H1 (cell line): Measurements from ENCODE around the gene LRP3. TPM values are rescaled to one million over a fixed set of nuclear protein-coding genes. Genes with fewer than 3 reads are reported as not detected.

Experiments used
- CTCF ChIA-PET: fragments of 300-600 bp; sonication (Branson Sonifier 250); formaldehyde crosslinking; loops from one replicate; lab custom pipeline; 2021; ENCODE audit not compliant: partially characterized antibody; lab: Charles Lee
- POLR2A ChIA-PET: fragments of 300-600 bp; sonication (Branson Sonifier 250); formaldehyde crosslinking; loops from one replicate; lab custom pipeline; 2021; ENCODE audit warnings: inconsistent platforms; ENCODE audit not compliant: partially characterized antibody; lab: Charles Lee
- DNase-seq, 2 experiments: peaks; one replicate each; pipeline versions ENCODE4 v3.0.0 to v3.0.0-alpha.2; 2010 to 2022; ENCODE audit warnings: low spot score in 2 of 2, low read depth in 1 of 2, mixed read lengths in 1 of 2
- FAIRE-seq: peaks from 2 replicates; lab custom pipeline; 2011; peaks lifted over from hg19 to GRCh38; lab: Jason Lieb, UNC
- H2AFZ ChIP-seq: 2 replicates; pipeline ENCODE4 v1.8.1; 2012; ENCODE audit warnings: low read length, inconsistent platforms
- H2AK5ac ChIP-seq: 2 replicates; pipeline ENCODE4 v1.6.1; 2013; ENCODE audit warnings: low read depth, low read length
- H2BK120ac ChIP-seq: replicated peaks from 2 replicates; pipeline ENCODE3; 2013; ENCODE audit warnings: low read depth, low read length, inconsistent platforms
- H2BK12ac ChIP-seq: 2 replicates; pipeline ENCODE4 v1.6.1; 2013; ENCODE audit warnings: low read depth, low read length
- H2BK15ac ChIP-seq: 2 replicates; pipeline ENCODE4 v1.6.1; 2013; ENCODE audit warnings: low read length
- H2BK20ac ChIP-seq: 2 replicates; pipeline ENCODE4 v1.6.1; 2013; ENCODE audit warnings: low read length
- H2BK5ac ChIP-seq: 2 replicates; pipeline ENCODE4 v1.6.1; 2013; ENCODE audit warnings: low read depth, low read length
- H3K14ac ChIP-seq: 2 replicates; pipeline ENCODE4 v1.6.1; 2013; ENCODE audit warnings: inconsistent platforms; ENCODE audit not compliant: insufficient read length
- H3K18ac ChIP-seq: 2 replicates; pipeline ENCODE4 v1.6.1; 2013; ENCODE audit warnings: low read length; ENCODE audit errors: extremely low read depth
- H3K23ac ChIP-seq: 2 replicates; pipeline ENCODE4 v1.6.1; 2013; ENCODE audit warnings: inconsistent platforms; ENCODE audit not compliant: insufficient read length
- H3K23me2 ChIP-seq: 2 replicates; pipeline ENCODE4 v1.6.1; 2013; ENCODE audit warnings: low read depth, low read length
- H3K27ac ChIP-seq: 2 replicates; pipeline ENCODE4 v1.6.1; 2011; ENCODE audit warnings: low read depth, low read length, inconsistent platforms
- H3K27me3 ChIP-seq, 4 experiments: replicated peaks in 1 of 4; 1 replicate in 1 of 4; 2 replicates in 3 of 4; pipeline versions ENCODE4 v1.6.1 to v1.8.1; 2011 to 2013; ENCODE audit warnings: low read length in 3 of 4, mild to moderate bottlenecking in 3 of 4, inconsistent platforms in 2 of 4, mixed read lengths in 2 of 4, moderate library complexity in 1 of 4; ENCODE audit not compliant: control insufficient read depth in 3 of 4, insufficient read depth in 3 of 4; ENCODE audit errors: extremely low read depth in 1 of 4
- H3K36me3 ChIP-seq, 4 experiments: 2 replicates each; pipeline versions ENCODE4 v1.6.1 to v1.8.1; 2011 to 2013; ENCODE audit warnings: mild to moderate bottlenecking in 4 of 4, low read length in 3 of 4, moderate library complexity in 2 of 4, control low read depth in 1 of 4, inconsistent platforms in 1 of 4; ENCODE audit not compliant: insufficient read depth in 4 of 4, control insufficient read depth in 2 of 4
- H3K4ac ChIP-seq: replicated peaks from 2 replicates; pipeline ENCODE3; 2013; ENCODE audit warnings: low read length, low read depth, mixed read lengths, inconsistent platforms; ENCODE audit not compliant: insufficient read length
- H3K4me1 ChIP-seq, 4 experiments: replicated peaks in 1 of 4; 1 replicate in 1 of 4; 2 replicates in 3 of 4; pipeline versions ENCODE4 v1.6.1 to v1.8.1; 2011 to 2013; ENCODE audit warnings: low read length in 3 of 4, inconsistent platforms in 2 of 4, mixed read lengths in 1 of 4; ENCODE audit not compliant: insufficient read depth in 4 of 4, control insufficient read depth in 3 of 4
- H3K4me2 ChIP-seq, 2 experiments: 2 replicates each; pipeline versions ENCODE4 v1.6.1 to v1.8.1; 2011 to 2013; ENCODE audit warnings: low read depth in 2 of 2, low read length in 2 of 2, control low read depth in 1 of 2, inconsistent platforms in 1 of 2, mild to moderate bottlenecking in 1 of 2; ENCODE audit not compliant: insufficient read depth in 1 of 2
- H3K4me3 ChIP-seq, 4 experiments: fragments of 200-600, 300-600 bp in 1 of 4; sonication (generic), shearing (Covaris generic), sonication (Bioruptor Twin) in 1 of 4; 2 replicates each; pipeline versions ENCODE4 v1.5.1 to v1.8.1; 2011 to 2016; ENCODE audit warnings: low read length in 4 of 4, low read depth in 3 of 4, control low read depth in 2 of 4, inconsistent platforms in 2 of 4, mild to moderate bottlenecking in 2 of 4, mixed read lengths in 1 of 4, moderate library complexity in 1 of 4; ENCODE audit not compliant: insufficient read depth in 2 of 4; ENCODE audit errors: extremely low read depth in 1 of 4
- H3K56ac ChIP-seq: replicated peaks from 2 replicates; pipeline ENCODE3; 2013; ENCODE audit warnings: low read depth, mild to moderate bottlenecking, mixed read lengths, low read length, inconsistent platforms; ENCODE audit not compliant: insufficient read length
- H3K79me1 ChIP-seq: 2 replicates; pipeline ENCODE4 v1.6.1; 2013; ENCODE audit warnings: low read depth, low read length, control low read depth
- H3K79me2 ChIP-seq, 2 experiments: 2 replicates each; pipeline versions ENCODE4 v1.6.1 to v1.8.1; 2012 to 2013; ENCODE audit warnings: low read length in 2 of 2, mild to moderate bottlenecking in 2 of 2, inconsistent platforms in 1 of 2; ENCODE audit not compliant: insufficient read depth in 2 of 2, control insufficient read depth in 1 of 2
- H3K9ac ChIP-seq, 4 experiments: replicated peaks in 1 of 4; 1 replicate in 1 of 4; 2 replicates in 3 of 4; pipeline versions ENCODE4 v1.6.1 to v1.8.1; 2011 to 2013; ENCODE audit warnings: low read depth in 3 of 4, low read length in 3 of 4, control low read depth in 2 of 4, mild to moderate bottlenecking in 2 of 4, moderate library complexity in 2 of 4, inconsistent platforms in 1 of 4; ENCODE audit errors: extremely low read depth in 1 of 4
- H3K9me3 ChIP-seq, 2 experiments: 2 replicates each; pipeline versions ENCODE4 v1.6.1 to v1.8.1; 2012 to 2013; ENCODE audit warnings: mild to moderate bottlenecking in 2 of 2, moderate library complexity in 2 of 2, control low read depth in 1 of 2, inconsistent platforms in 1 of 2, low read depth in 1 of 2, low read length in 1 of 2, mixed read lengths in 1 of 2; ENCODE audit not compliant: insufficient read depth in 2 of 2
- H4K20me1 ChIP-seq, 2 experiments: replicated peaks in 1 of 2; 2 replicates each; pipeline versions ENCODE3 to v1.8.1; 2011 to 2013; ENCODE audit warnings: inconsistent platforms in 2 of 2, low read length in 2 of 2, mild to moderate bottlenecking in 1 of 2; ENCODE audit not compliant: insufficient read depth in 2 of 2, control insufficient read depth in 1 of 2
- H4K5ac ChIP-seq: 2 replicates; pipeline ENCODE4 v1.6.1; 2013; ENCODE audit warnings: low read length, low read depth, mixed read lengths, inconsistent platforms; ENCODE audit not compliant: insufficient read length
- H4K8ac ChIP-seq: 2 replicates; pipeline ENCODE4 v1.8.0; 2013; ENCODE audit warnings: mild to moderate bottlenecking, moderate library complexity, low read length, inconsistent platforms; ENCODE audit not compliant: insufficient read depth; ENCODE audit errors: extremely low read depth
- H4K91ac ChIP-seq: replicated peaks from 2 replicates; pipeline ENCODE3; 2013; ENCODE audit warnings: low read length, mixed read lengths, inconsistent platforms; ENCODE audit not compliant: insufficient read length
- CHD1 ChIP-seq: IDR thresholded peaks from 2 replicates; pipeline ENCODE4 v1.6.1; 2012; ENCODE audit warnings: low read depth, low read length, improper control_type of control experiment
- HDAC6 ChIP-seq: IDR thresholded peaks from one replicate; pipeline ENCODE4 v1.7.1; 2012; ENCODE audit warnings: low read depth, mild to moderate bottlenecking, inconsistent platforms, low read length, moderate library complexity
- MAFK ChIP-seq: IDR thresholded peaks from 2 replicates; pipeline ENCODE4 v1.6.1; 2012; ENCODE audit warnings: low read depth, mild to moderate bottlenecking, improper control_type of control experiment, low read length
- NANOG ChIP-seq: IDR thresholded peaks from 2 replicates; pipeline ENCODE4 v1.6.1; 2011; ENCODE audit warnings: low read length, low read depth, mild to moderate bottlenecking, inconsistent platforms; ENCODE audit not compliant: insufficient read depth, poor library complexity, severe bottlenecking
- WGBS, 2 experiments: shearing (Covaris generic) in 1 of 2; methylation state at CpG; one replicate each; pipeline versions ENCODE4 v1.1.6 to v1.1.7; 2013 to 2015; ENCODE audit warnings: low lambda C conversion rate in 2 of 2, mixed read lengths in 2 of 2, inconsistent platforms in 1 of 2, low coverage in 1 of 2, missing lambda C conversion rate in 1 of 2; ENCODE audit not compliant: insufficient replicate concordance in 2 of 2, insufficient coverage in 1 of 2, insufficient read length in 1 of 2; ENCODE audit errors: extremely low coverage in 1 of 2, missing lambda C conversion rate in 1 of 2; 5-methylcytosine and 5-hydroxymethylcytosine counted together
- polyA plus RNA-seq, 7 experiments: library from polyadenylated mRNA; depleted of rRNA in 3 of 7; stranded (reverse) in 5 of 7; unstranded in 2 of 7; fragments of >200 nt in 5 of 7; fragments of 200-250 nt in 2 of 7; gene quantifications; 1 replicate in 5 of 7; 2 replicates in 1 of 7; 4 replicates in 1 of 7; pipeline versions ENCODE4 v1.2.1 to v1.2.3, GENCODE V29; 2011 to 2013; ENCODE audit warnings: missing spikeins in 2 of 7, mixed read lengths in 2 of 7
- total RNA-seq: library from RNA; stranded (reverse); fragmentation: NEBNext Ultra II Directional; extraction: Animal tissue kit (Norgen Biotek cat#: 25700); gene quantifications from 2 replicates; pipeline ENCODE4 v1.2.1, GENCODE V29; 2021
- TF ChIP-seq, protein P1 (sequence below), 3 experiments: IDR thresholded peaks; 1 replicate in 2 of 3; 2 replicates in 1 of 3; pipeline versions ENCODE4 v1.5.1 to v1.6.1; 2011; ENCODE audit warnings: low read length in 3 of 3, mild to moderate bottlenecking in 3 of 3, inconsistent platforms in 2 of 3, low read depth in 1 of 3, moderate library complexity in 1 of 3; ENCODE audit not compliant: insufficient read depth in 1 of 3; ENCODE audit errors: control extremely low read depth in 1 of 3

LRP3 gene
- total and polyA plus RNA-seq, 2 of the 8 experiments (the other 6 are each of a cell fraction or from before 2014, with no cell fraction given): 30.3 to 33.7 TPM

DNA sequence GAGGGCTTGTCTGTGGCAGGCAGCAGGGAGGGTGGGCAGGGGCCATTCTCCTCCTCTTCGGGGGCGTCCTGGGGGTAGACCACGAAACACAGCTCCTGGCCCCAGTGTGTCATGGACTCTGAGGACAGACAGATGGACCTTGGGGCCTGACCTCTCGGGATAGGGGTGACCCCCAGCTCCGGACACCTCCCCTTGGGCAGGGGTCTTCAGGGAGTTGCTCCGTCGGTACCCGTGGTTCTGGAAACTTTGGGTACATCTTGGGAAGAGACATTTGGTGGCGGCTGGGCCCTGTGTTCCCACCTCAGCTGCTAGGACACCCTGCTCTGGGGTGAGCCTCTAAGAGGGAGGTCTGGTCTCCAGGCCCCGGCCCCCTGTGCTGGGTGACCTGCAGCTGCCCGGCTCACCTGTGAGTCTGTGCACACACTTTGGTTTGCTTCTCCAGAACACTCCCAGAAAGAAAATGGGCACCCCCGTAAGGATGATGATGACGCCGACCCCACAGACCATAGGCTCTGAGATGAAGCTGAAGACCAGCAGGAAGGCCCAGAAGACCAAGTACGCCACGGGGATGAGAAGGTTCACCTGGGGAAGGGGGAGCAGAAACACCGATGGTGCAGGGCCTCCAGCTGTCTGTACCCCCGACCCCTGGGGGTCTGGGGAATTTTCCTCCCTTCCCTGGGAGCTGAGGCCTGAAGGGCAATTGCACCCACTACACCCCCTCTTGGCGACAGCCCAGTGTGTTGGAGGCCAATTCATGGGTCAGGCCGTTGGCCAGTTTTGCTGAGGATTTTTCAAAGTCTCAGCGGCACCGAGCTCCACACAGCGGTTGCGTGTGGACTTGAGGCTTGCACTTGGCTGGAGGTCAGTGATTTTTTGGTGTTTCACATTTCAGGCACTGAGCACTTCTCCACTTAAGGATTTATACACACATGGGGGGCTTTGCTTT lies 15.0 kb downstream of the LRP3 start:
- ChIA-PET CTCF (interaction anchor here (0.9 to 2.2 kb wide), 7 partner anchors 11 to 83 kb away, joined by 3 to 11 read pairs (median 3); no protein-coding TSS in a partner anchor), POLR2A (interaction anchor here (1.7 to 2.7 kb wide), 3 partner anchors 9 to 14 kb away, joined by 4 to 7 read pairs (median 6); no protein-coding TSS in a partner anchor)
- H3K23me2 ChIP-seq: no peaks in the 10 kb centered on the region
- no peak overlapping the region for H2BK20ac ChIP-seq
- H3K36me3 ChIP-seq: peaks cover 0 to 18% (median 0%) of the 10 kb centered on the region in 4 experiments; a peak in 1 of 8 replicates
- no peak overlapping the region for H2BK5ac ChIP-seq
- no peak overlapping the region for H3K18ac ChIP-seq
- no peaks in the 10 kb centered on the region for H3K27me3 ChIP-seq
- H4K5ac ChIP-seq: no peak overlapping the region
- H2AFZ ChIP-seq: no peak overlapping the region
- H3K27ac ChIP-seq: no peak overlapping the region
- DNase-seq (no peak), FAIRE-seq (no peak)
- H3K23ac ChIP-seq: no peak overlapping the region
- no peak overlapping the region for H3K4me2 ChIP-seq
- H3K4ac ChIP-seq: no peak overlapping the region
- no peaks in the 10 kb centered on the region; a peak in 2 of 7 replicates for H3K4me1 ChIP-seq
- no peak overlapping the region for H3K4me3 ChIP-seq
- 0 out of 2 replicates have a peak overlapping the region, but pooled peaks have one; percentile 25 for H4K8ac ChIP-seq
- H3K79me2 ChIP-seq: no peaks in the 10 kb centered on the region
- H2BK15ac ChIP-seq: no peak overlapping the region
- no peak overlapping the region for H2BK120ac ChIP-seq
- H3K9ac ChIP-seq: no peak overlapping the region
- no peak overlapping the region for H4K91ac ChIP-seq
- H4K20me1 ChIP-seq: peaks cover 0 to 2% of the 10 kb centered on the region in 2 experiments
- 91% methylated on average over 24 of the region's 24 CpGs; no CpG with 5 or more reads in 1 of the 2 experiments for WGBS, 2 experiments
- H3K56ac ChIP-seq: no peak overlapping the region
- no peak overlapping the region for H2AK5ac ChIP-seq
- no peaks in the 10 kb centered on the region for H3K9me3 ChIP-seq
- no peaks in the 10 kb centered on the region for H3K79me1 ChIP-seq
- no peak overlapping the region for H3K14ac ChIP-seq
- no peak overlapping the region for H2BK12ac ChIP-seq
- no peak for TF ChIP-seq CHD1
- no peak for TF ChIP-seq MAFK
- no peak for TF ChIP-seq NANOG
- TF ChIP-seq, protein P1, sequence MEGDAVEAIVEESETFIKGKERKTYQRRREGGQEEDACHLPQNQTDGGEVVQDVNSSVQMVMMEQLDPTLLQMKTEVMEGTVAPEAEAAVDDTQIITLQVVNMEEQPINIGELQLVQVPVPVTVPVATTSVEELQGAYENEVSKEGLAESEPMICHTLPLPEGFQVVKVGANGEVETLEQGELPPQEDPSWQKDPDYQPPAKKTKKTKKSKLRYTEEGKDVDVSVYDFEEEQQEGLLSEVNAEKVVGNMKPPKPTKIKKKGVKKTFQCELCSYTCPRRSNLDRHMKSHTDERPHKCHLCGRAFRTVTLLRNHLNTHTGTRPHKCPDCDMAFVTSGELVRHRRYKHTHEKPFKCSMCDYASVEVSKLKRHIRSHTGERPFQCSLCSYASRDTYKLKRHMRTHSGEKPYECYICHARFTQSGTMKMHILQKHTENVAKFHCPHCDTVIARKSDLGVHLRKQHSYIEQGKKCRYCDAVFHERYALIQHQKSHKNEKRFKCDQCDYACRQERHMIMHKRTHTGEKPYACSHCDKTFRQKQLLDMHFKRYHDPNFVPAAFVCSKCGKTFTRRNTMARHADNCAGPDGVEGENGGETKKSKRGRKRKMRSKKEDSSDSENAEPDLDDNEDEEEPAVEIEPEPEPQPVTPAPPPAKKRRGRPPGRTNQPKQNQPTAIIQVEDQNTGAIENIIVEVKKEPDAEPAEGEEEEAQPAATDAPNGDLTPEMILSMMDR (IDR thresholded peaks at IDR 0.05; ENCODE audit: control extremely low read depth in 1 of 3, insufficient read depth in 1 of 3, low read depth in 1 of 3, low read length in 3 of 3): no peak
- TF ChIP-seq HDAC6: no peak
